Osteocyte (in vitro differentiated cells): ENCODE results near the gene NLRP5. TPM values are rescaled to one million over a fixed set of nuclear protein-coding genes. Genes with fewer than 3 reads are reported as not detected.

Experiments
- DNase-seq: peaks from one replicate; pipeline ENCODE4 v3.0.0; 2021; ENCODE audit warnings: mixed read lengths; ENCODE audit not compliant: unreplicated experiment; ENCODE audit errors: extremely low spot score
- H3K27ac Mint-ChIP-seq: one replicate; pipeline ENCODE4 v1.8.0; 2021; ENCODE audit warnings: mild to moderate bottlenecking, mixed read lengths; ENCODE audit not compliant: unreplicated experiment
- H3K27me3 Mint-ChIP-seq: one replicate; pipeline ENCODE4 v1.8.0; 2021; ENCODE audit warnings: mixed read lengths; ENCODE audit not compliant: unreplicated experiment
- H3K36me3 Mint-ChIP-seq: one replicate; pipeline ENCODE4 v1.8.0; 2021; ENCODE audit warnings: mixed read lengths; ENCODE audit not compliant: unreplicated experiment
- H3K4me1 Mint-ChIP-seq: one replicate; pipeline ENCODE4 v1.8.0; 2021; ENCODE audit warnings: mixed read lengths; ENCODE audit not compliant: unreplicated experiment
- H3K4me3 Mint-ChIP-seq: one replicate; pipeline ENCODE4 v1.8.0; 2021; ENCODE audit warnings: mild to moderate bottlenecking, moderate library complexity, mixed read lengths; ENCODE audit not compliant: unreplicated experiment
- H3K9me3 Mint-ChIP-seq: one replicate; pipeline ENCODE4 v1.8.0; 2021; ENCODE audit warnings: mixed read lengths; ENCODE audit not compliant: unreplicated experiment
- total RNA-seq: library from RNA; stranded (reverse); gene quantifications from 2 replicates; pipeline ENCODE4 v1.2.1, GENCODE V29; 2021
- TF ChIP-seq, protein P1 (sequence below): fragments of 200-600 bp; sonication (generic); IDR thresholded peaks from 2 replicates; pipeline ENCODE4 v1.5.0; 2021; ENCODE audit warnings: antibody characterized with exemption, mild to moderate bottlenecking, moderate library complexity

The NLRP5 gene
- total RNA-seq, 1 donor from 2014 or later = not detected

DNA sequence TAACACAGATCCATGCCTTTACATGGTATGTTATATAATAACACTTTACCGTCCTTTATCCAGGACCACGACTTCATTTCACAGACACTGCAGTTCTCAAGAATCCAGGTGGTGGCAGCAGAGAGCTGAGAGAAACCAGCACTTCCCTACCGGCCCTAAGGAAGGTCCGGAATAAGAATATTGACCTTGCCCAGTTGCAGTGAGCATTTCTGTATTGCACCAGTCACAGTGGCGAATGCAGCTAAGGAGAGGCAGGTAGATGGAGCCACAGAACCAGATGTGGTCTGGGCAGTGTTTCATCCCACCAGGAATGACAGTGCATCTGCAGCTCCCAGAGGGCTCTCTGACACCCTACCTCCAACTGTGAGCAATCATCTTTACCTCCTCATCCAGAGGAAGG lies 89.9 kb downstream of the NLRP5 start:
- H3K4me3 Mint-ChIP-seq = no peak overlapping the region
- TF ChIP-seq, protein P1, sequence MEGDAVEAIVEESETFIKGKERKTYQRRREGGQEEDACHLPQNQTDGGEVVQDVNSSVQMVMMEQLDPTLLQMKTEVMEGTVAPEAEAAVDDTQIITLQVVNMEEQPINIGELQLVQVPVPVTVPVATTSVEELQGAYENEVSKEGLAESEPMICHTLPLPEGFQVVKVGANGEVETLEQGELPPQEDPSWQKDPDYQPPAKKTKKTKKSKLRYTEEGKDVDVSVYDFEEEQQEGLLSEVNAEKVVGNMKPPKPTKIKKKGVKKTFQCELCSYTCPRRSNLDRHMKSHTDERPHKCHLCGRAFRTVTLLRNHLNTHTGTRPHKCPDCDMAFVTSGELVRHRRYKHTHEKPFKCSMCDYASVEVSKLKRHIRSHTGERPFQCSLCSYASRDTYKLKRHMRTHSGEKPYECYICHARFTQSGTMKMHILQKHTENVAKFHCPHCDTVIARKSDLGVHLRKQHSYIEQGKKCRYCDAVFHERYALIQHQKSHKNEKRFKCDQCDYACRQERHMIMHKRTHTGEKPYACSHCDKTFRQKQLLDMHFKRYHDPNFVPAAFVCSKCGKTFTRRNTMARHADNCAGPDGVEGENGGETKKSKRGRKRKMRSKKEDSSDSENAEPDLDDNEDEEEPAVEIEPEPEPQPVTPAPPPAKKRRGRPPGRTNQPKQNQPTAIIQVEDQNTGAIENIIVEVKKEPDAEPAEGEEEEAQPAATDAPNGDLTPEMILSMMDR = peak; percentile 90
- no peak for DNase-seq
- H3K27ac Mint-ChIP-seq = no peak overlapping the region
- H3K27me3 Mint-ChIP-seq = no peaks in the 10 kb centered on the region
- H3K4me1 Mint-ChIP-seq = peaks cover 9% of the 10 kb centered on the region
- H3K36me3 Mint-ChIP-seq = no peaks in the 10 kb centered on the region
- H3K9me3 Mint-ChIP-seq = no peaks in the 10 kb centered on the region

- Mint-ChIP-seq H3K4me3 (no peak overlapping the region), H3K27ac (no peak overlapping the region), H3K4me1 (peaks cover 10% of the 10 kb centered on the region), H3K9me3 (no peaks in the 10 kb centered on the region), H3K27me3 (no peaks in the 10 kb centered on the region), H3K36me3 (no peaks in the 10 kb centered on the region)
- TF ChIP-seq, protein P1 = no peak
- no peak for DNase-seq
Observed at GRCh38 chr19:56079609-56080008, 93.0 kb downstream of the NLRP5 start.

- TF ChIP-seq, protein P1 = peak; percentile 66
- Mint-ChIP-seq H3K27me3 (no peaks in the 10 kb centered on the region), H3K4me3 (peak overlapping the region; percentile 78), H3K36me3 (no peaks in the 10 kb centered on the region), H3K27ac (peak overlapping the region; percentile 89), H3K4me1 (peaks cover 10% of the 10 kb centered on the region), H3K9me3 (no peaks in the 10 kb centered on the region)
- peak; percentile 94 for DNase-seq
Observed at GRCh38 chr19:56080669-56081401, 94.3 kb downstream of the NLRP5 start.

- Mint-ChIP-seq H3K4me1 (peaks cover 10% of the 10 kb centered on the region), H3K27me3 (no peaks in the 10 kb centered on the region), H3K27ac (no peak overlapping the region), H3K4me3 (no peak overlapping the region), H3K9me3 (no peaks in the 10 kb centered on the region), H3K36me3 (no peaks in the 10 kb centered on the region)
- TF ChIP-seq, protein P1 = no peak
- DNase-seq = no peak
Observed at GRCh38 chr19:56083668-56084067, 97.1 kb downstream of the NLRP5 start.

- TF ChIP-seq, protein P1 = no peak
- Mint-ChIP-seq H3K9me3 (no peaks in the 10 kb centered on the region), H3K36me3 (peaks cover 3% of the 10 kb centered on the region), H3K4me3 (no peak overlapping the region), H3K4me1 (peaks cover 11% of the 10 kb centered on the region), H3K27me3 (no peaks in the 10 kb centered on the region), H3K27ac (no peak overlapping the region)
- DNase-seq = no peak
Observed at GRCh38 chr19:56084835-56085536, 98.4 kb downstream of the NLRP5 start.
